Muscle of back (tissue), 11 donors: Measurements from ENCODE around the gene SLFN14. TPM values are rescaled to one million over a fixed set of nuclear protein-coding genes. Genes with fewer than 3 reads are reported as not detected.
"Not testable (repeated sequence)": the region's sequence is repeated elsewhere in the genome, so short reads cannot be mapped to it uniquely, and the experiment has no call there.

ENCODE experiments used
- DNase-seq, 3 donors: peaks; one replicate each; pipeline versions ENCODE4 v3.0.0 to v3.0.0-alpha.2; 2013
- polyA plus RNA-seq, 10 donors: library from polyadenylated mRNA; unstranded; fragments of 120-200 nt; gene quantifications; one replicate each; pipeline ENCODE4 v1.2.1, GENCODE V29; 2013; ENCODE audit not compliant: insufficient read length in 10 of 10

Gene SLFN14
- polyA plus RNA-seq, 10 donors = 0.09 to 0.61 (median 0.23) TPM; not detected in 1

DNA sequence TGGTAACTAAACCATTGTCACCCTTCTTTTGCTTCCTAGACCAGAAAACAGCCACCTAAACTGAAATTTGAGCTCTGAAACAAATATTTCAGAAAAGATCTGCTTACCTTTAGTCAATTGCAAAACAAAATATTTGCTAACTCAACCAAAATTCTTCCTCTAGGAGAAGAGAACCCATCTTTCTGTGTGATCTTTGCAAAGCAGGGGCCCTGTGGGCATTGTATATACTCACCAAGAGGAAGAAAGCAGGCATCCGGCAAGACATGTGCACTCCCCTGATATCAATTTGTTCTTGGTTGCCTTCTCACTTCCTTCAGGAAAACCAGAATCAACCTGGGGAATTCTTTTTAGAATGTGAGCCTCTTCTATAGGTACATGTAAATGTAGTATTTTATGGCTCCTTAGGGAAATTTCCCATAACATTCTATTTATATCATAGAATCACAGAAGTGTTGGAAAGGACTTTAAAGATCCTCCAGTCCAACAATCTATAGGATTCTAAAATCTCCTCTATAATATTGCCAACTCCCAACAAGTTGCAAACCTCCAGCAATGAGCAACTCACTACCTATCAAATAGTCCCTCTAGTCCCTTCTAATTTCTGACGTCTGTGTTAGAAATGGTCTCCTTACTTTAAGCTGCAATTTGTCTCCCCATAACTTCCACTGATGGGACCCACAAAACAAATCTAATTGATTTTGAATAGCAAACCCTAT lies 966 bp downstream of the SLFN14 start:
- no peak for DNase-seq

DNA sequence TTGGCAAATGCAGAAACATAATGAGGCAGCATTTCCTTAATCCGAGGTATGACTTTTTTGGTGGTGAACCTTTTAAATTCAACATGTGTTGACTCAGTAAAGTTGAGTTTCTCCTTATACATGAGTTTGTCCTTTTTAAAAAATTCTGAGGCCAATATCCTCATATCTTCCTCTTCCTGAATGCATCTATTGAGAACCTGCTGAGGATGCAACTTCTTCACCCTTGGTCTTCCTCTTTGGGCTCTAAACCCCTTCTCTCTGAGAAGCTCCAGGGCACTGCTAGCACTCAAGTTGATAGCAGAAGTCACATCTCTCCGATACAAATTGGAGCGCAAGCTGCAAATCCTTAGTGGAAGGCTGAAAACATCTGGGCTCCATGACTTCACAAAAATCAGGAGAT lies 3.3 kb downstream of the SLFN14 start:
- no peak for DNase-seq

DNA sequence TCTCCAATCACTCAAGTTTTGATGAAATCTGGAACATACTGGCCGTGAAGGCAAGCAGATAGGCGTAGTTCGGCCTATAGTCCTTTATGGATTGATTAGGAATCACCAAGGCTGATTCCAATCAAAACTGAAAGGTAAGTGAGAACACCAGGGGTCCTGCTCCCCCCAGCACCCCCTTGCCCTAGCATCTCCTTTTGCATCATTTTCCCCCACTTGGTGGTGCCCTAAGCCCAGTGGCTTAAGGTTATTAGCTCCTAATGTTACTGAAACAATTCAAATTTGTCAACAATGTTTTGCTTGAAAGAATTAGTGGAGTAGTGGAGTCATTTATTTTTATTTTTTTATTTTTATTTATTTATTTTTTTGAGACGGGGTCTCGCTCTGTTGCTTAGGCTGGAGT lies 4.9 kb downstream of the SLFN14 start:
- DNase-seq = no peak

DNA sequence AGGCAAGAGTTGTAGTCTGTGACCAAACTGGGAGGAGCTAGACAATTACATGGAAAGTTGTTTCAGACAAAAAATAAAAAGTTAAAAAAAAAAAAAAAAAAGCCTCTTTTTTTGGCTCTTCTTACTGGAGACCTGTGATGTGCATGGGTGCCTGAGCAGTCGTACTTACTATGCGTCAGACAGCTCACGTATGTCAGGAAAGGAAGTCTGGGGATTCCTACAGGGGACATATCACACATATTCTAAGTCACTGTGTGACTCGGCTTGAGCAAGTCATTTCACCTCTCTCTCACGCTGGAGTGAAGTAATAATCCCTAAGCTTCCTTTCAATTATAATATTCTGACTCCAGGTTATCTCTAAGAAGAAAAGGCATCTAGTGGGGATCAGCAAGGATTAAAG lies 6.0 kb downstream of the SLFN14 start:
- no peak for DNase-seq

DNA sequence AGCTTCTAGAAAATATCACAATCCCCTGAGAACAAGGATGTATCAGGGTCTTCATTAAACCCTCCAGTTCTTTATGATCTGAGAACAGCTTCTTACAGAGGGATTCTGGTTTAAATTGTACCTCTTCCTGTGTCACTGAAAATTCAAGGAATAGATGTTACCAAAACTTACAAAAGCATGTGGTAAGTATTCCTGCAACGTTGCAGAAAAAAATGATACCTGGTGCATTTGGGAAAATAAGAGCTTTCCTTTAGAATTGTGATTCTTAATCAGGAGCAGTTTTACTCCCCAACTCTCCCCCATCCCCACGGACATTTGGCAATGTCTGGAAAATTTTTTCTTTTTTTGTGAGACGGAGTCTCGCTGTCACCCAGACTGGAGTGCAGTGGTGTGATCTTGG lies 7.3 kb downstream of the SLFN14 start:
- DNase-seq = no peak

DNA sequence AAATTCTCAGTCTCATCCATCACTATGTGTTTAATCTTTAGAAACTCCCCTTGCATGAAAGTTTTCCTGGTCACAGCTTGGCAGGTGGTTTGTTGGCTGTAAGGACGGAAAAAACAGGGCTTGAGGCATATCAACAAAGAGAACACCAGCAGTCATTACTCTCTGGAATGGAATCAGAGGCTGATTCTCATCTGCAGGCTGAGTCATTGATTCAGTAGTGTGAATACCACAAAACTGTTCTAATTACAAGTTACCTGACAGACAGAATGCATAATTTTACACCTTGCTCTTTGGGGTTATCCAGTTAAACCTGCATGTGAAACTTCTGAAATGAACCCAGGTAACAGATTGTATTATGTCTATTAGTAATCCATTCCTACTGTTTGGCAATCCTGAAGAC lies 11.6 kb downstream of the SLFN14 start:
- DNase-seq = no peak

DNA sequence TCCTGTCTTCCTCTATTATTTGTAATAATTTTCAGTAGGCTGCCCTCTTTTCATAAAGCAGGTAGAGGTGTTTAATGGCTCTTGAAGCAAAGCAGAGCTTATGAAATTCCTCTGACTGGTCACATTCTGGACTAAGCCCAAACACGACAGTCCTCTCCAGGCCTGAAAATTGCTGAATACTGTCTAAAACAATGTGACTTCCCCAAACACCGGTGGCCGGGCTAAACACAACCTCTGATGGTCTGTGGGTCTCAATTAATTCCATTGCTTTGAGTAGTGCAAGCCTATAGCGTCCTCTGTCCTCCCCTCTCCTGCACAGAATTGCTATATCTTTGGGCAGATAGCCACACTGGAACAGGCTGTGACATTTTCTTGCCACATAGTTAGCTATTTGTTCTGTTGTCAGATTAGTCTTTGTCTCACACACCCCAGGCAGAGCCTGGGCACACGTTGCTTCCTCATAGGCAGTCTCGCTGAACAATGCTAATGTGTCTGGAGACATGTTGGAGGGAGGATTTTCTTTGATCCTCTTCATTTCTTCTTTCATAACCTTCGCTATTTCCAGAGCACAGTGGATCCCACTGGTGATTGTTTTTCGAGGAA lies 12.3 kb downstream of the SLFN14 start:
- no peak for DNase-seq

DNA sequence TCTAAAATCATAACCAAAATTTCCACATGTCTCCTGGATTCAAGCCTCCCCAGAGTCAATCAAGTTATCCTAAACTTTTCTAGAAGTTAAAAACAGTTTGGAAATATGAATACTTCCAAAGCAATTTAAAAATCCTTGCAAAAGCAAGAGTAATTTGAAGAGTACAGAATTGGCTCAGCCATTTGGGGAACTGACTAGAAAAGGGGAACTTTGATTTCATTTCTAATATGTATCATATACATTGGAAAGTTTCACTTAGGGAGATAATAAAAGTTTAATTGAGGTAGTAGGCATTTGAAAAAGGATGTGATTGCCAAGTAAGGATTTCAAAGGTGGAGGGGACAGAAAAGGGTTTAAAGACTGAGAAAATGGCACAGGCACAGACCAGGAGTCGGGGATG lies 14.1 kb downstream of the SLFN14 start:
- no peak for DNase-seq

DNA sequence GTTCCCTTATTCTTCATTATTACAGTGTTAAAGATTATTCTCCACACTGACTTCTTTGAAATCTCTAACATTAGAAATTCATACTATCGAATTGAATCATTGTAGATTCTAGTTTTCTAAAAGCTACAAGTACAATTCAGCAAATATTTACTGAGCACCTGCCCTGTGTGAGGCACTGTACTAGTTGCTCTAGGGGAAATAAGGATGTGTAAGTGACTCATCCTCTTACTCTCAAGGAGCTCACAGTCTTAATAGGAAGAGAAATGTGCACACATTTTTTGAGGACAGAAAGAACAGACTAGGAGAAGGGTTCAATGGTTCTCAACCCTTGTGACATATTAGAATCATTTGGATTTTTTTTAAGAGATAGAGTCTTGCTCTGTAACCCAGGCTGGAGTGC lies 15.5 kb downstream of the SLFN14 start:
- no peak for DNase-seq

DNA sequence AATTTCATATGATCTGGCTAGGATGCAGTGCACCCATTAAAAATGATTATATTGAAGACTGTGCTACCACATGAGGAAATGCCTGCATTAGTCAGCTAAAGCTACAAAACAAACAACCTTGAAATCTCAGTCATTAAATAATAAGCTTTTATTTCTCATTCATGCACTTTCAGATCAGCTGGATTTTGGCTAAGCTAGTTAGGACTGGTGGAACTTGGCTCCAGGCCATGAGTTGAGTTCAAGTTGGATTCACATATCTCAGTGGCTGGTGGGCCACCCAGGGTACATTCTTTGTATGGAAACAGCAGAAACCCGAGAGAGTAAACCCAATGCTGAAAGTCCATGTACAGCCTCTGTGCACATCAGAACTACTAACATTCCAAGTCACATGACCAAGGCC lies 16.8 kb downstream of the SLFN14 start:
- no peak for DNase-seq

DNA sequence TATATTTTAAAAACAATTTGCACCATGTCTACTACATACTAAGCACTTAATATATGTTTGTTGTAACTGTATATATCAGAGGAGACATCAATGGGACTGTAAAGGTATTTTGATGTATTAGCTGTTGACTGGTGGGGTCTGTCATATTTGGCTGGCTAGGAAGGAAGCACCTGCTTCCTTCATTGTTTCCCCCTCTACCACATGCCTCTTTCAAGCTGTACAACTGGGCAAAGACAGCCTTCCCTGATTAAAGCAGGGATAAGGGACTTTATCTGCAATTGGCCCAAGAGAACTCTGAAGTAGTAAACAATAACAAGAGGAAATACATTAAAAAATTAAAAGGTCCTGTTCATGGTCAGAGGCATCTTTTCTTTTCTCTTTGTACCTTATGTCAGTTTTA lies 17.6 kb downstream of the SLFN14 start:
- DNase-seq = no peak

DNA sequence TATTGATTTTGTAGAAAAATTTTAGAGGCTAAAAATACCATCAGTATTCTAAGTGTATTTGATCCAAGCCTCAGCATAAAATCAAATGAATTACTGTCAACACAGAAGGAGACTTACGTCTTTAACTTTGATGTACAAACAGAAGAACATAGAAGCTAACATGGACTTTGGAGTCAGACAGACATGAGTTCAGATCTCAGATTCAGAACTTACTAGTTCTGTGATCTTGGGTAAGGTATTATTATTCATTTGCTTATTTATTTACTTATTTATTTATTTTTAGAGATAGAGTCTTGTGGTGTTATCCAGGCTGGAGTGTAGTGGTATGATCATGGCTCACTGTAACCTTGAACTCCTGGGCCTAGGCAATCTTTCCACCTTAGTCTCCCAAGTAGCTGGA lies 19.2 kb downstream of the SLFN14 start:
- no peak for DNase-seq

DNA sequence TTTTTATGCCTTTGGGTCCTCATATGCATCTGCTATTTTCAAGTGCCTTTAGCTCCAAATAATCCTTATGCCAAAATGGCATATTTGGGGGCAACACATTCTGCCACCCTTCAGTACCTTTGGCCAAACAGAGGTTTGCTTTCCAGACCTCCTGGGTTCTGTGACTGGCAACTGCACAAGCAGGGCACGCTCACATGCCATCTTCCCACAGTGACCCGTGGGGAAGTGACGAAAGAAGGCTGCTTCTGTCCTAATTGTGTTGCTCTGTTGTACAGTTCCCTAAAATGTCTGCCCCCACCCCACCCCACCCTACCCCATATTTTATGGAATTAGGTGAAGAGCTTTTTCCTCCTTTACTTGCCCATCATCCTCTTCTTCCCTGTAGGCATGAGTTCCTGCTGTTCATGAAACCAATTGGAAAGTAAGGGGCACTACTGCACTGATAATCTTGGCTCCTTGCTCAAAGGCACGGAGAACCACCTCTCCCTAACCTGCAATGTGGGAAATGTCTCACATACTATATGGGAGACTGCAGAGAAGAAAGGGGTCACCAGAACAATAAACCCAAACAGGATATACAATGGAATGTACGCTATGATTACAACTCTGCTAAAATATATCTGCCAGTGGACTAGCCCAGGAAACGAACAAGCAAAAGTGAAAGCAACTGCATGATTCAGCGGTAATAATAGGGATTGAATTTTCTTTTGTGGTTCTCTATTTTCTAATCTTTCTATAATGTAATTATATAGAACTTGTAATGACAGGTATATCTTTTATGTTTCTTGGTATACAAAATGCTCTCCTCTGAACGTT lies 19.8 kb downstream of the SLFN14 start:
- DNase-seq = peak in 2 of 3 donors; percentile 12 to 30

DNA sequence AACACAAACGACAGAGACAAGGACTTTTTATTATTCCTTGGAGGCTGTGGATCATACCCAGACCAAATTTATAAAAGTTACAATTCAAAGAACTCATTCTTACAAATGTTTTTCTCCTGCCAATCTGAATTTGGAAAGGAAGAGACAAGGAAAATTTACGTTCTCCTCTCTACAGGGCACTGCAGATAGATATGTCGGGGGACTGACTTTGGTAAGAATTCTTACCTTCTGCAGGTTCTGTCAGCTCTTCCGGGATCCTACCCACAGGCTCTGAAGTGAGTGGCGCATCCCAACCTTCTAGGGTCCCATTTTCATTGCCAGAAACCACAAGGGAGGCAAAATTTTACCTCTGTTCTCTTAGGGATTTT lies 21.0 kb downstream of the SLFN14 start:
- DNase-seq = no peak

DNA sequence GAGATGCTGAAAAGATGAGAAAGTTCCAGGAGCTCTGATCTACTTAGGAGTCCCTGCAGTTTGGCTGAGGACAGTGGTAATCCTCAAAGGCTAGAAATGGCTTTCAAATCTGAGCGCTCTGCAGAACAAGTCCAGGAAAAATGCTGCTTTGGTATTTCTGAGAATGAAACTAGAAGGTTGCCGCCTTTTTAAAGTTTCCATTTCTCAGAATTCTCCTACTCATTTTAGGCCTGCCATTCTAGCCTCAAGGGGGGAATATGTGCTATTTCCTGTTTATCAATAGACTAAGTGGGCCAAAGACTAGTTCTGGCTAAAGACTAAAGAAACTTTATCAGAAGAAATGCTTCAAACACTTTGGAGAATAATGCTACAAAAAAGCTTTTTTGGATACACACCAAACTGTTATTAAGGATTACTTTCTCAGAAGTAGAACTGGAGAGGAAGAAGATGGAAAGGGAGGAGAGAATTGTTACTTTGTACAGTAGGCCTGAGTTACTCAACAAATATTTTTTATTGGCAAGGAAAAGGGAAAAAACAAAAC lies 22.9 kb downstream of the SLFN14 start, which contains the start of gene SLFN12L:
Gene SLFN12L, minus strand, starts transcription at position 78 of the 541 bp plus-strand sequence. CDS start 15,314 bp downstream, outside the sequence.
- DNase-seq = peak in 2 of 3 donors; percentile 20 to 52

DNA sequence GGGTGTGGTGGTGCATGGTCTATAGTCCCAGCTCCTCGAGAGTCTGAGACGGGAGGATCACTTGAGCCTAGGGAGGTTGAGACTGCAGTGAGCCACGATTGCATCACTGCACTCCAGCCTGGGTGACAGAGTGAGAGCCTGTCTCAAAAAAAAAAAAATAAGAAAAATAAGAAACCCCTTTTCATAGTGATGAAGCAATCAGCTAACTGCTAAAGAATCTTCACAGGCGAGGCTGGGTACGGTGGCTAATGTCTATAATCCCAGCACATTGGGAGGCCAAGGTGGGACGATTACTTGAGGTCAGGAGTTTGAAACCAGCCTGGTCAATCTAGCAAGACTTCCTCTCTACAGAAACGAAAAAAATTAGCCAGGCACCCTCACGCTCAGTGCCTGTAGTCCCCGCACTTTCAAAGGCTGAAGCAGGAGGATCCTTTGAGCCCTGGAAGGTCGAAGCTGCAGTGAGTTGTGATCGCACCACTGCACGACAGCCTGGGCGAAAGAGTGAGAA lies 23.9 kb downstream of the SLFN14 start:
- no peak for DNase-seq

DNA sequence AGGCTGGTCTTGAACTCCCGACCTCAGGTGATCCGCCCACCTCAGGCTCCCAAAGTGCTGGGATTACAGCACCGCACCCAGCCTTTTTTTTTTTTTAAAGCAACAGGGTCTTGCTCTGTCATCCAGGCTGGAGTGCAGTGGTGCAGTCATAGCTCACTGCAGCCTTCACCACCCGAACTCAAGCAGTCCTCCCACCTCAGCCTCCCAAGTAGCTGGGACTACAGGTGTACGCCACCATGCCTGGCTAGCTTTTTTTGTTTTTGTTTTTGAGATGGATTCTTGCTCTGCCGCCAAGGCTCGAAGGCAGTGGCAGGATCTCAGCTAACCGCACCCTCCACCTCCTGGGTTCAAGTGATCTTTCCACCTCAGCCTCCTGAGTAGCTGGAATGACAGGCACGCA lies 25.2 kb downstream of the SLFN14 start:
- DNase-seq = not testable (repeated sequence)

DNA sequence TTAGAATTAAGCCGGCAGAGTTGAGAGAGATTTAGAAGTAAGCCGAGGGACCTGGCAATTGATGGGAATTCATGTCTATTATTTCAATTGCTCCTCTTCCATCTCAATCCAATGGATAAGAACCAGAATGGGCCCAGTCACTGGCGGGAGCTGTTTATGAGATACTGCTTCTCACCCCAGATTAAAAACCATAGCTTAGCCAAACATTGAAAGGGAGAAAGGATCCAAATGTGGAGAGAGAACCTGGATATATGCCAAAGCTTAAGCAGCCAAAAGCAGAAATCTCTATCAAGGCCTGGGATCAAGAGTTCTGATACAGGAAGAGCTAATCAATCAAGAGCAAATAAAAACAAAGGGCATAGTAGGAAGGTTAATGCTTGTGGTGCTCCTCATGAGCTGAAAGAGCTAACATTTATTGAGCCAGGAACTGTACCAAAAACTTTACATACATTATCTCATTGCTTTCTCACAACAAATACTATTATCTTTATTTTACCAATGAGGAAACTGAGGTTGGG lies 26.0 kb downstream of the SLFN14 start:
- no peak for DNase-seq

DNA sequence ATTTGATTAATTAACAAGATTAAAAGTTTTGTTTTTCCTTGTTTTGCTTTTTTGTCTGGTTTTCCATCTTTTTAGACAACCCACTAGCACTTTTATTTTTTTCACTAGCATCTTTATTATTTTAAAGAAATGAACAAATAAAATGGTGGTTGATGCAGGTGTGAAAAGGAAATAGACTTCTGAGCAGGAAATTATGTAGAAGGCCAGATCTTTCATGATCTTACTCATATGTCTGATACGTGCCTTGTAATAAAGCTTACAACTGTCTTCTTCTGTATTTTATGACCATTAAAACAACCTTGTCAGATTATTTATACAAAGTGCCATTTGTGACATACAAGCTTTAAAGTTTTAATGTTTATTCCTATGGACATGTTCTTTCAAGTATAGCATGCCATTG lies 29.5 kb downstream of the SLFN14 start:
- DNase-seq = no peak

DNA sequence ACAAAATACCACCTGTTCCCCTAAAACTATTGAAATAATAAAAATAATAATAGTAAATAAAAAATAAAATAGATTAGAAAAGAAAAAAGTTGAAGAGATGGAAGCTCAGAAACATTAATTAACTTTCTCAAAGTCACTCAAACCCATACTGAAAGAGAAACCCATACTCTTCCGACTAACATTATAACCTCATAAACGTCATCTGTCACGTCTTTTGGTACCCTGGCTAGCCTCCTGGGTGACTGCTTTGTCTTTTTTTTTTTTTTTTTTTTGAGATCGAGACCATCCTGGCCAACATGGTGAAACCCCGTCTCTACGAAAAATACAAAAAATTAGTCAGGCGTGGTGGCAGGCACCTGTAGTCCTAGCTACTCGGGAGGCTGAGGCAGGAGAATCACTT lies 30.8 kb downstream of the SLFN14 start:
- DNase-seq = no peak

DNA sequence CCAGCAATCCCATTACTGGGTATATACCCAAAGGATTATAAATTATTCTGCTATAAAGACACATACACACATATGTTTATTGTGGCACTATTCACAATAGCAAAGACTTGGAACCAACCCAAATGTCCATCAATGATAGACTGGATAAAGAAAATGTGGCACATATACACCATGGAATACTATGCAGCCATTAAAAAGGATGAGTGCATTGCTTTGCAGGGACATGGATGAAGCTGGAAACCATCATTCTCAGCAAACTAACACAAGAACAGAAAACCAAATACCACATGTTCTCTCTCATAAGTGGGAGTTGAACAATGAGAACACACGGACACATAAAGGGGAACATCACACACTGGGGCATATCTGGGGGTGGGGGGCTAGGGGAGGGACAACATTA lies 31.3 kb downstream of the SLFN14 start:
- DNase-seq = not testable (repeated sequence)

DNA sequence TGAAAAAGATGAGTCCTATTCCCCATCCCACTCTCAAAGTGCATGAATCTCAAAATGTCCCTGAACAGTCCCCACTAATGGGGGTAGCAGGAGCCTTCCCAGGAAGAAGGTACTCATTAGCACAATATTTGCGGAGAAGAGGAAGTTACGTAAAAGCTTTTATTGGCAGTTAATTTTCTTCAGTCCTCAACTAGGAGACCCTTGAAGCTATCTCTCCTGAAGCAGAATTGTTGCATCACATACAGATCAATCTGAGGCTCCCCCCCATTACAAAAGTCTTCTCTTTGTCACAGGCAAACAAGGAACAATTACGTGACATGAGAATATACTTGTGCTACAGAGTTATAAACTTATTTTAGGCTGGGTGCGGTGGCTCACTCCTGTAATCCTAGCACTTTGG lies 37.3 kb downstream of the SLFN14 start:
- no peak for DNase-seq
